ENCODE measurements around the gene HOXD12. TPM values are rescaled to one million over a fixed set of nuclear protein-coding genes. Genes with fewer than 3 reads are reported as not detected.

HOXD12 gene
- total RNA-seq, 4 donors from 2014 or later, result not detected

GRCh38 chr2:176151442-176152287, 52.1 kb downstream of the HOXD12 start, which contains the start of gene HOXD4:
Gene HOXD4 (plus strand): TSS chr2:176151550. CDS start chr2:176151634, 84 bp downstream.
- Histone ChIP-seq H3K9me3 (no peaks in the 10 kb centered on the region), H3K4me3 (peak within 1 kb of the TSS in 1 of 2 donors; percentile 41), H3K27ac (no peak within 1 kb of the TSS), H3K36me3 (no peaks in the 10 kb centered on the region), H3K27me3 (peaks cover 100% of the 10 kb centered on the region), H3K4me1 (peaks cover 0 to 18% (median 0%) of the 10 kb centered on the region in 3 donors)
- no peak for TF ChIP-seq POLR2A (IDR thresholded peaks at IDR 0.05)
- no peak for TF ChIP-seq CTCF (IDR thresholded peaks at IDR 0.05)
- TF ChIP-seq POLR2AphosphoS5 (IDR thresholded peaks at IDR 0.05), result no peak
- TF ChIP-seq EP300 (IDR thresholded peaks at IDR 0.05), result no peak
- WGBS, 2 donors (ENCODE audit: low coverage in 1 of 2), result 0 to 16% methylated on average over 1 to 15 of the region's 55 CpGs
- ATAC-seq, result peak; percentile 11

Small RNA genes within 50 kb of the gene (small RNA-seq; reads per million reads assigned to genes)
- gene MIR10B, result 36,340 to 231,443 (median 69,302) reads per million in 4 donors

Other genes starting within 250 kb of the HOXD12 start
- gene LNPK, start 97.5 kb upstream of the HOXD12 start, total RNA-seq, result 10 to 100 TPM; 13.9 to 18.4 (median 15.1) TPM
- under 1 TPM in 1 of 4 donors, not detected in 3; 0.08 TPM for gene EVX2, start 15.8 kb upstream of the HOXD12 start, total RNA-seq
- gene HOXD13, start 7.1 kb upstream of the HOXD12 start, total RNA-seq, result not detected
- gene HOXD11, start 7.5 kb downstream of the HOXD12 start, total RNA-seq, result not detected
- under 1 TPM in 3 of 4 donors, not detected in 1; 0.31 to 0.67 (median 0.52) TPM for gene HOXD10, start 17.0 kb downstream of the HOXD12 start, total RNA-seq
- 1 to 10 TPM in 2 of 4 donors, under 1 TPM in 2; 0.47 to 2.9 (median 1.2) TPM for gene HOXD9, start 22.9 kb downstream of the HOXD12 start, total RNA-seq
- 1 to 10 TPM; 2.3 to 6.9 (median 3.4) TPM for gene HOXD8, start 29.9 kb downstream of the HOXD12 start, total RNA-seq
- 1 to 10 TPM in 2 of 4 donors, under 1 TPM in 1, not detected in 1; 0.69 to 3.6 (median 1.3) TPM for gene HOXD4, start 51.8 kb downstream of the HOXD12 start, total RNA-seq
- gene HOXD3, start 57.5 kb downstream of the HOXD12 start, total RNA-seq, result 1 to 10 TPM; 1.8 to 2.7 (median 2.2) TPM
- under 1 TPM in 3 of 4 donors, not detected in 1; 0.13 to 0.54 (median 0.32) TPM for gene HOXD1, start 88.9 kb downstream of the HOXD12 start, total RNA-seq
- gene MTX2, start 169.6 kb downstream of the HOXD12 start, total RNA-seq, result 10 to 100 TPM; 21.3 to 41.1 (median 29.4) TPM

Measured in gastroesophageal sphincter (tissue), 4 donors.